GM23248 (cell line): Measurements from ENCODE around the gene KCTD1. TPM values are rescaled to one million over a fixed set of nuclear protein-coding genes. Genes with fewer than 3 reads are reported as not detected.

Experiments
- DNase-seq: peaks from one replicate; pipeline ENCODE4 v3.0.0-alpha.2; 2015
- H2AFZ ChIP-seq: fragments of 200-600 bp; sonication (generic); 2 replicates; pipeline ENCODE4 v1.6.1; 2016; ENCODE audit warnings: antibody characterized with exemption
- H3F3A ChIP-seq: fragments of 200-600 bp; sonication (generic); 2 replicates; pipeline ENCODE4 v1.6.1; 2016; ENCODE audit warnings: mild to moderate bottlenecking, antibody characterized with exemption, mixed run types; ENCODE audit not compliant: insufficient read depth
- H3K27ac ChIP-seq: fragments of 200-600 bp; sonication (generic); 2 replicates; pipeline ENCODE4 v1.5.1; 2016; ENCODE audit warnings: mild to moderate bottlenecking
- H3K27me3 ChIP-seq: fragments of 200-600 bp; sonication (generic); replicated peaks from 2 replicates; pipeline ENCODE4 v1.6.1; 2016; ENCODE audit warnings: mild to moderate bottlenecking; ENCODE audit not compliant: insufficient read depth
- H3K36me3 ChIP-seq: fragments of 200-600 bp; sonication (generic); 2 replicates; pipeline ENCODE4 v1.6.1; 2016; ENCODE audit warnings: low read depth, mild to moderate bottlenecking
- H3K4me1 ChIP-seq: fragments of 200-600 bp; sonication (generic); 2 replicates; pipeline ENCODE4 v1.6.1; 2016; ENCODE audit warnings: mild to moderate bottlenecking; ENCODE audit not compliant: insufficient read depth
- H3K4me2 ChIP-seq: fragments of 200-600 bp; sonication (generic); one replicate; pipeline ENCODE4 v1.6.1; 2016; ENCODE audit warnings: mild to moderate bottlenecking; ENCODE audit not compliant: unreplicated experiment
- H3K4me3 ChIP-seq: fragments of 200-600 bp; sonication (generic); 2 replicates; pipeline ENCODE4 v1.5.1; 2016; ENCODE audit warnings: mild to moderate bottlenecking
- H3K79me2 ChIP-seq: fragments of 200-600 bp; sonication (generic); 2 replicates; pipeline ENCODE4 v1.6.1; 2016; ENCODE audit warnings: mild to moderate bottlenecking; ENCODE audit not compliant: insufficient read depth
- H3K9ac ChIP-seq: fragments of 200-600 bp; sonication (generic); 2 replicates; pipeline ENCODE4 v1.6.1; 2016; ENCODE audit warnings: mild to moderate bottlenecking
- H3K9me2 ChIP-seq: fragments of 200-600 bp; sonication (generic); 2 replicates; pipeline ENCODE4 v1.6.1; 2016; ENCODE audit warnings: mixed run types, mild to moderate bottlenecking, moderate library complexity; ENCODE audit not compliant: insufficient read depth
- H3K9me3 ChIP-seq: fragments of 200-600 bp; sonication (generic); one replicate; pipeline ENCODE4 v1.6.1; 2017; ENCODE audit warnings: low read depth
- H4K20me1 ChIP-seq: fragments of 200-600 bp; sonication (generic); 2 replicates; pipeline ENCODE4 v1.6.0; 2016; ENCODE audit not compliant: insufficient read depth
- EZH2 ChIP-seq: fragments of 200-600 bp; sonication (generic); IDR thresholded peaks from 2 replicates; pipeline ENCODE4 v1.6.1; 2018; ENCODE audit warnings: antibody characterized with exemption, mild to moderate bottlenecking; ENCODE audit not compliant: insufficient read depth, poor library complexity, severe bottlenecking
- EZH2phosphoT487 ChIP-seq: fragments of 200-600 bp; sonication (generic); IDR thresholded peaks from 2 replicates; pipeline ENCODE4 v1.6.1; 2018; ENCODE audit warnings: antibody characterized with exemption, moderate library complexity, mild to moderate bottlenecking, low read depth; ENCODE audit not compliant: insufficient read depth
- WGBS, 2 experiments: methylation state at CpG; one replicate each; pipeline ENCODE4 v1.1.6; 2015 to 2017; ENCODE audit warnings: low lambda C conversion rate in 2 of 2, low coverage in 1 of 2; ENCODE audit errors: missing lambda C conversion rate in 2 of 2; 5-methylcytosine and 5-hydroxymethylcytosine counted together
- in situ Hi-C: fragments of 300-500 bp; cut with MboI; formaldehyde crosslinking; loops from 2 replicates; pipeline ENCODE4 v1.15.0; 2020
- polyA plus RNA-seq: library from polyadenylated mRNA; unstranded; fragments of >200 nt; fragmentation: Nextera tagmentation; extraction: Ambion mirVana; gene quantifications from 2 replicates; pipeline ENCODE4 v1.2.1, GENCODE V29; 2016
- total RNA-seq: library from RNA; depleted of rRNA; stranded (reverse); fragments of >200 nt; shearing (Covaris generic); gene quantifications from 2 replicates; pipeline ENCODE4 v1.2.3, GENCODE V29; 2014

KCTD1 gene
- total and polyA plus RNA-seq, 2 experiments from 2014 or later, result 5.7 to 17.9 TPM

DNA sequence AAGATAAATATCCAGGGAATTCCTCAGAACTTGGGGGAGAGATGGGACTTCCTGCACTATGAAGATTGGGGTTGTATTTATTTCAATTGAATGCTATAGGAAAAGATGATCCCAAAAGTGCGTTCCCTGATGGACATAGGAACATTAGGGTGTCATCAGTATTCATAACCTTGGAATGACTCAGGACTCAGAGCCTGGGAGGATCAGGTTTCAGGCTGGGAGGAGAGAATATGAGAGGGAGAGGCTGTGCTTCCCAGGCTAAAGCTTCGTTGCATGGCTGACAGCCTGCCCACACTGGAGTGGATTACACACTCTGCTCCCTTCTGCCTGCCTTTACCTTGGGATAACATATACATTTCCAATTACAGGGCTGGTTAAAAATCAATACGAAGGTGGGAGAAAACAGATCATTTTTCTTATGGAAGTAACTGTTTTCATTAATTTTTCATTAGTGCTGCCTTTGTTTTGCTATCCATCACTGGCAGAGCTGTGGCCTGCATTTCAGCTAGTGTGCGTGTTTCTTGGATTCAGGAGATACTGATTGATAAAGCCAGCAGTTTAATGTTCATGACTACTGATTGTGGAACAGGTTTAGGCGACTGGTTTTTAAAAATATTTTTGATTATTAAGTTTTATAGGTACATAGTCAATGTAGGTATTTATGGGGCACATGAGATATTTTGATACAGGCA lies 118.7 kb downstream of the KCTD1 start:
- TF ChIP-seq EZH2 (no peak), EZH2phosphoT487 (no peak)
- no peak overlapping the region for H3K9ac ChIP-seq
- H3K4me1 ChIP-seq, result peaks cover 11% of the 10 kb centered on the region
- 0 out of 2 replicates have a peak overlapping the region, but pooled peaks have one; percentile 16 for H2AFZ ChIP-seq
- H3K4me2 ChIP-seq, result peak overlapping the region; percentile 34
- 0 out of 2 replicates have a peak, but pooled peaks cover 3% of the 10 kb centered on the region for H3F3A ChIP-seq
- no peaks in the 10 kb centered on the region for H3K79me2 ChIP-seq
- 50% methylated on average over 5 of the region's 5 CpGs for WGBS, 2 experiments
- H4K20me1 ChIP-seq, result no peaks in the 10 kb centered on the region
- H3K9me3 ChIP-seq, result no peaks in the 10 kb centered on the region
- in situ Hi-C loops, result no loop called here
- no peak overlapping the region for H3K4me3 ChIP-seq
- no peaks in the 10 kb centered on the region for H3K27me3 ChIP-seq
- H3K27ac ChIP-seq, result peak overlapping the region; percentile 44; the same call in 1 of the 2 replicates
- no peaks in the 10 kb centered on the region for H3K36me3 ChIP-seq
- H3K9me2 ChIP-seq, result no peaks in the 10 kb centered on the region
- peak; percentile 93 for DNase-seq

DNA sequence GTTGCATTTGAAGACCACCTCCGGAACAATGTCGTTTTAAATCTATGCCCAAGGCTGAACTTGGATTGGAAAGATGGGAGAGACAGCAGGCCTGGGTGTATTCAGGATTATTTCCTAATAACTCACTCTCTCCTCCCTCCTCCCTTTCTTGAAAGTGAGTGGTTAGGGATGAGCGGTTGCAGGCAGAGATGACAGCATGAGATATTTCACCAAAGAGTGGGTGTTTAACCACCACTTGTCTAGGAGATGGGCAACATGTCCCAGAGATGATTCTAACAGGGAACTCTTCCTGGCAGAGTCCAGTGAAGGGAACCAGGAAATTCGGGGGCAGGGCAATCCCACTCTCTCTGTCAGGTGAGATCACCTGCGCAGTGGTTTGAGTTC lies 123.2 kb downstream of the KCTD1 start:
- peak; percentile 80 for DNase-seq
- Histone ChIP-seq H2AFZ (no peak overlapping the region), H3K79me2 (no peaks in the 10 kb centered on the region), H3K9me3 (no peaks in the 10 kb centered on the region), H3K4me2 (no peak overlapping the region), H3K4me1 (peaks cover 11% of the 10 kb centered on the region), H3K27me3 (no peaks in the 10 kb centered on the region), H3K4me3 (no peak overlapping the region), H3K9ac (no peak overlapping the region), H4K20me1 (no peaks in the 10 kb centered on the region), H3K27ac (no peak overlapping the region), H3K36me3 (no peaks in the 10 kb centered on the region), H3F3A (0 out of 2 replicates have a peak, but pooled peaks cover 3% of the 10 kb centered on the region), H3K9me2 (no peaks in the 10 kb centered on the region)
- TF ChIP-seq EZH2, result no peak
- TF ChIP-seq EZH2phosphoT487, result no peak
- WGBS, 2 experiments, result 58 to 62% methylated on average over 5 of the region's 5 CpGs
- in situ Hi-C loops, result no loop called here

DNA sequence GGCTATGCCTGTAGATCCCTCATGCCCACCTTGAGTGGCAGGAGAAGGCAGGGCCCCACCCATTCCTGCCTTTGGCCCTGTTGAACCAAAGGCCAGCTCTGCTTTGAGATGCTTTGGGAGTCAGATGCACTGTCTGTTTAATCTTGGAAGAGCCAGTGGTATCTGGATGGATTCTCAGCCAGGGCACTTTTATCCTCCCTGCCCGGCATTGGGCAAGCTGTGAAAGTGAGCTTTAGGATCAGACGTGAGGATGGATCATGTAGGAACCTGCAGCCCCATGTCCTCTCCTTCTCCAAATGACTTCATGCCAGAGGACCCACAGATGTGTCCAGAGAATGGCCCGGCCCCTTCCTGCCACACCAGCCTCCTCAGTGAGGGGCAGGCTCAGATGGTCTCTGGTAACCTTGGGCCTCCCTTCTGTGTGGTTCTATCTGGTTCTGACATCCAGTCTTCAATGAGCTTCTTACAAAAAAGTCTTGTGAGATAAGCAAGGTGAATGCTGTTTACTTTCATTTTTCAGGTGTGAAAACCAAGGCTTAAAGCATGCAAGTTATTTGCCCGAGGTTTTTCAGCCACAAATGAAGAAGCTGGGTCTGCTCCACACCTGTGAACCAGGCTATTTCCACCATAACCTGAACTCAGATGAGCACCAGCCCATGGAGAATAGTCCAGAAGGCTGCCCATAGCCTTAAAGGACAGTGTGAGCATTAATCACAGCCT lies 123.8 kb downstream of the KCTD1 start:
- no peaks in the 10 kb centered on the region for H3F3A ChIP-seq
- H2AFZ ChIP-seq, result no peak overlapping the region
- H3K9me3 ChIP-seq, result no peaks in the 10 kb centered on the region
- in situ Hi-C loops, result no loop called here
- H3K36me3 ChIP-seq, result no peaks in the 10 kb centered on the region
- H3K27me3 ChIP-seq, result no peaks in the 10 kb centered on the region
- H3K79me2 ChIP-seq, result no peaks in the 10 kb centered on the region
- no peaks in the 10 kb centered on the region for H4K20me1 ChIP-seq
- H3K4me3 ChIP-seq, result no peak overlapping the region
- TF ChIP-seq EZH2phosphoT487, result no peak
- H3K4me1 ChIP-seq, result peaks cover 8% of the 10 kb centered on the region
- H3K4me2 ChIP-seq, result no peak overlapping the region
- 85 to 89% methylated on average over 4 of the region's 4 CpGs for whole genome bisulfite sequencing, 2 experiments
- no peak overlapping the region for H3K9ac ChIP-seq
- H3K9me2 ChIP-seq, result no peaks in the 10 kb centered on the region
- DNase-seq, result no peak
- H3K27ac ChIP-seq, result no peak overlapping the region

DNA sequence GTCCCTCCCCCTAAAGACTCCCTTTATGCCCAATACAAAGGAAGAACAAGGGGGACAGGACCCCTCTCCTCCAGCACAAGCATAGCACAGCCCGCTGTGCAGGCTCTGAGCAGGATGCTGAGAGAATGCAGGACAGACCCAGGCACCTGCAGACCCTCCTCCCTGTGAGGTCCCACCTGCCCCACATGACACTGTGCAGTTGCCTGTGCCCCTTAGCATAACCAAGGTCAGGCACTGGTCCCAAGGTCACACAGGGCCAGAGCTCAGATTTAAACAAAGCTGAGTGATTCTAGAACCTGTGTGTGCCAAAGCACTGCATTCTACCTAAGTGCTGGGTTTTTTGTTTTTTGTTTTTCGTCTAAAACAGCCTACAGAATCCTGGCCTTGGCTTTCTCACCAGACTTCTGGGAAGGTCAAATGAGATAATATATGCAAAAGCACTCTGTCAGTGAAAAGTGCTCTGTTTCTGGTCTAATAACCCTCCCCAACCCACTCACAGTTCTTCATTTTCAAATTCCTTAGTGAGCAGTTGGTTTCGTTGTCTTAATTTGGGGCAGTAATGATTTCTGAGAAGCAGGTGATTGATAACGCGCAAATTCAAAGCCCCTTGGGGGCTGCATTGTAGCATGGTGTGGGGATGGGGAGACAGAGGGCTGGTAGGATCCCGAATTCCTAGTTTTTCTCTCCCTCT lies 125.7 kb downstream of the KCTD1 start:
- Histone ChIP-seq H3K9ac (no peak overlapping the region), H3F3A (no peaks in the 10 kb centered on the region), H4K20me1 (no peaks in the 10 kb centered on the region), H3K4me2 (no peak overlapping the region), H3K9me2 (no peaks in the 10 kb centered on the region), H3K27ac (no peak overlapping the region), H3K36me3 (no peaks in the 10 kb centered on the region), H3K4me3 (no peak overlapping the region), H2AFZ (no peak overlapping the region), H3K79me2 (no peaks in the 10 kb centered on the region), H3K4me1 (peaks cover 4% of the 10 kb centered on the region), H3K9me3 (no peaks in the 10 kb centered on the region), H3K27me3 (no peaks in the 10 kb centered on the region)
- in situ Hi-C loops, result no loop called here
- no peak for DNase-seq
- TF ChIP-seq EZH2phosphoT487 (no peak), EZH2 (no peak)
- WGBS, 2 experiments, result 85 to 86% methylated on average over 6 of the region's 6 CpGs
